GM12892 (cell line): ENCODE measurements around the gene KCTD1.

Source experiments
- POLR2A ChIP-seq: IDR thresholded peaks from 2 replicates; pipeline ENCODE4 v1.6.1; 2011; ENCODE audit warnings: low read depth, low read length, control low read depth
- POLR2AphosphoS5 ChIP-seq: IDR thresholded peaks from 2 replicates; pipeline ENCODE4 v1.6.1; 2011; ENCODE audit warnings: low read depth, low read length, control low read depth
- TAF1 ChIP-seq: IDR thresholded peaks from 2 replicates; pipeline ENCODE4 v1.6.1; 2011; ENCODE audit warnings: low read depth, mild to moderate bottlenecking, control low read depth, low read length, borderline replicate concordance

GRCh38 chr18:26519114-26519513, 29.2 kb downstream of the KCTD1 start:
- no peak for TF ChIP-seq POLR2A
- no peak for TF ChIP-seq POLR2AphosphoS5
- TF ChIP-seq TAF1, result no peak
